HG03095 (cell line): ENCODE data around the gene OR2C1.

Experiments used
- ATAC-seq: cut with Tn5 transposase; IDR thresholded peaks from one replicate; pipeline ENCODE4 v1.9.1; 2021; ENCODE audit warnings: moderate library complexity; ENCODE audit not compliant: unreplicated experiment

The OR2C1 gene

GRCh38 chr16:3355589-3355988 lies at the start of gene OR2C1:
Gene OR2C1 (plus strand): TSS chr16:3355889. CDS start chr16:3355941, 52 bp downstream.
- ATAC-seq: no peak

DNA sequence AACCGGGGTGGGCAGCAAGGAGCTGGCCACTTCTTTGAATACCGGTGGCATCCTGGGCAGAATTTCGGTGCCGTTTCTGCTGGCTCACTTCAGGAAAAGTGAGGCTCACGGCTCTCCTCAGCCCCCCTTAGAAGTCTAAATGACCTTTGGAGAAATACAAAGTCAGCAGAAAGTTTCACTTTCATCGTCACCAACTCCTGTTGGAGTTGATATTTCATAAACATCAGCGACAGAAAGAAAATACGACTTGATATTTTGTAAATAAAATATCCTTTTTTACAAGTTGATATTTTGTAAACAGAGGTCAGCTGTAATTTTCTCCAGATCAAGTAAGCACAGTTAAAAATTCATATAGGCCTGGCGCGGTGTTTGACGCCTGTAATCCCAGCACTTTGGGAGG lies 49.6 kb upstream of the OR2C1 start:
- ATAC-seq: no peak

DNA sequence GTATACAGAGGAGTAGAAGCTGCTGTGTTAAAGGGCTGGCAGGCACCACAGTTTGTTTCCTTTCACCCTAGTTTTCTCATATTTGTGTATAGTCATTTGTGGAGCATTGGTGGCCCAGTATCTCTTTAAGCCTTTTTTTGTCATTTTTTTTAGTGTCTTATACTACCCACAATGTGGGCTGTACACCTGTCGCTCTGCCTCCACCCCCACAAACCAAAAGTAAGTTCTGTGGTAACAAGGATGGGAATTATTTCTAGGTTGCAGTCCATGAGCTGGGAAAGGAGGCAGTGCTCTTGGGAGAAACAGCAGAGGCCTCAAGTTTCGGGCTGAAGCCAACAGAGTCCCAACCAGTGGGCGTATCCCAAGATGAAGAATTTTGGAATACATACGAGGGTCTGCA lies 44.2 kb upstream of the OR2C1 start:
- no peak for ATAC-seq

GRCh38 chr16:3317315-3317999 lies 38.2 kb upstream of the OR2C1 start:
- ATAC-seq: no peak

GRCh38 chr16:3321816-3322215 lies 33.9 kb upstream of the OR2C1 start:
- no peak for ATAC-seq

DNA sequence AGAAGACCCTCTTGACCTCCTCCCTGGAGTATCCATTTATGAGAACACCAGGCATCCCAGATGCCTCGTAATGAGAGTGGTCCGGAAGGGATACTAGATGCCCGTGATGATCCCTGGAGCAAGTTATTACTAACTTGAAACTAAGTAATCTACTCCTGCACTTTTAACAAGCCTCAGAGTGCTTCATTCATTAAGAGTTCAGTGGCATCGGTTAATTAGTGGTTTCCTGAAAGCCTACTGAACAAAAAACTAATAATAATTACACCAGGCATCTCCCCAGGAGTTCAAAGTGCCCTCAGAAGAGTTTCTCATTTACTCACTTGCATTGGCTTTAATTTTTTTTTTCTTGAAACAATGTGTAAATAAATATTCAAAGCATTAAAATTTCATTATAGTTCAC lies 28.2 kb upstream of the OR2C1 start:
- ATAC-seq: no peak

GRCh38 chr16:3328104-3328503 lies 27.6 kb upstream of the OR2C1 start:
- no peak for ATAC-seq

- no peak for ATAC-seq
Measured at GRCh38 chr16:3328643-3329042, 27.0 kb upstream of the OR2C1 start.

DNA sequence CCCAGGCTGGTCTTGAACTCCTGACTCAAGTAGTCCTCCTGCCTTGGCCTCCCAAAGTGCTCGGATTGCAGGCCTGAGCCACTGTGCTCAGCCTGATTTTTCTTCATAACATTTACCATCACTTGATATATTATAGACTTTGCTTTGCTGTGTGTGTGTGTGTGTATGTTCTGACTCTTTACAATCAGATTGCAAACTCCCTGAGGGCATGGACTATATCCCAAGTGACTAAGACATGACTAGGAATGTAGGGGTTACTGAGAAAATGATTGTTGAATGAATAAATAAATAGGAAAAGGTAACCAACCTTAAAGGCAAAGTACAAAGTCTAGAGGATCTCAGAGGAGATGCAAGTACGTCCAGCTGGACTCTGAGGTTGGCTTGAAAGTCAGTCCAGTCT lies 9.6 kb upstream of the OR2C1 start:
- no peak for ATAC-seq

DNA sequence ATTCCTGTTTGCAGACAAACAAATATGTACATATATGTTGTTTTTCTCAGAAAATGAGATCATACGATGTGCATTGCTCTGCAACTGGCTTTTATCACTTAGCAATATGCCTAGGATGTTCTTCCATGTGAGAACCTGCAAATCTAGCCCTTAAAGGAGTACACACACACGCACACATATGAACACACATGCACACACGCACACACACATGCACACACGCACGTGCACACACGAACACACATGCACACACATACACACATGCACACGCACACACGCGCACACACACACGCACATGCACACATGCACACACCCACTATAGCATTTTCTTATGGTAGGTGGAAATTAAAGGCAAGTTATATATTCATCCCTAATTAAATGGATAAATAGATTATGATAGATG lies 8.1 kb upstream of the OR2C1 start:
- ATAC-seq: no peak

DNA sequence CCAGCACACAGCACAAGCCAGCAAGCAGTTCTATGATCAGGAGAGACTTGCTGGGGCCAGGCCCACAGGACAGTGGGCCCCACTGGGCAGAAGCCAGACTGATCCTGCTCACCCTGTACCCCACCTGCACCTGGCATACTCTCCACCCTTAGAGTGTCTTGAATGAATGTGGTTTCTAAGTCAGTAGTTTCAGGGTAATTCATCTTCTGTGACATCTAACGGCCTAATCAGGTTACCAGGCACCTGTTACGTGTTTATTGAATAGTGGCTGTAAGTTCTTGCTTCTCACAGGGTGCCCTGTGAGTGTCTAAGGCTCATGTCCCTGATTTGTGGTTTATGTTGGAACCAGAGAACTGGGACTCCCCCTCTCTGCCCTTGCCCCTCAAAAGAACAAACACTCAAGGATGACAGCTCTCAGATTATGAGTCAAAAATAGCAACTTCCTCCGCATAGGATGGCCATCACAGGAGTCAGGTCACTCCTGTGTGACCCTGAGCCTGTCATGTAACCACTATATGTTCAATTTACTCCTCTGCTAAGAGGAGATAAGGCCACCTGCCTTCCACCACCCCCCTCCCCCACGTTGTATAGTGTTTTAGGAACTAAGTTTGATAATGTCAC lies 7.0 kb upstream of the OR2C1 start:
- no peak for ATAC-seq

GRCh38 chr16:3349175-3349574 lies 6.5 kb upstream of the OR2C1 start:
- no peak for ATAC-seq

GRCh38 chr16:3356118-3356517 lies 429 bp downstream of the OR2C1 start:
- no peak for ATAC-seq

DNA sequence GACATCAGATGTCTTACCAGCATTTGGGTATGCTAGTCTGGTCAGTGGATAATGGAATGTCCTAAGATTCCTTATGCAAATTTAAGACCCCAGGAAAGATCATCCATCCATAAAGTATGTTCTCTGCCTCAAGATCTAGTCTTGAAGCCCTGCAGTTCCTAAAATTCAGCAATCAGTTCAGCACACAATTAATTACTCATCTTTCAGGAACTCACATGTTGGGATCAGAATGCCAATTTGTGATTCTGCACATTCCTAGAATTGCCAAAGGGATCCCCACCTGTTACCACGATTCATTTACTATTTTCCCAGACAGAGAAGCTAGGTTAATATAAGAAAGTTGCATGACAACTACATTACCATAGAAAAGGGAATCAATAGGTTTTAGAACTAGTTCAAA lies 3.2 kb downstream of the OR2C1 start:
- ATAC-seq: no peak

DNA sequence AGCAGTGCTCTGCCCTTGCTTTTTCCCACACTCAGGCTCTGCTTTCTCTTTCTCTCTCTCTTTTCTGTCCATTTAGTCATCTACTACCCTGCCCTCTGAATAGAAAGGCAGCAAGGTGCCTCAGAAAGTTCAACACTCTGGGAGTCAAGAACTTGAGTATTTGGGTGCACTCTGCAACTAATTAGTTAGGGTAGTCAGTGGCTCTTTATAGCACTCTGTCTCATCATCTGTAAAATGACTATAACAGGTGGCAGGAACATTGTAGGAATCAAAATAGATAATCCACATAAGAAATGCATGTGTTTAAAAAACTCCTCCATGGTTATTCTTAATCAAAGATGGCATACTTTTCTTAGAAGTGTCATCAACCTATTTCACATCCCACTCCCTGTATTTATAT lies 7.2 kb downstream of the OR2C1 start:
- no peak for ATAC-seq

GRCh38 chr16:3363793-3364192 lies 8.1 kb downstream of the OR2C1 start:
- ATAC-seq: no peak

DNA sequence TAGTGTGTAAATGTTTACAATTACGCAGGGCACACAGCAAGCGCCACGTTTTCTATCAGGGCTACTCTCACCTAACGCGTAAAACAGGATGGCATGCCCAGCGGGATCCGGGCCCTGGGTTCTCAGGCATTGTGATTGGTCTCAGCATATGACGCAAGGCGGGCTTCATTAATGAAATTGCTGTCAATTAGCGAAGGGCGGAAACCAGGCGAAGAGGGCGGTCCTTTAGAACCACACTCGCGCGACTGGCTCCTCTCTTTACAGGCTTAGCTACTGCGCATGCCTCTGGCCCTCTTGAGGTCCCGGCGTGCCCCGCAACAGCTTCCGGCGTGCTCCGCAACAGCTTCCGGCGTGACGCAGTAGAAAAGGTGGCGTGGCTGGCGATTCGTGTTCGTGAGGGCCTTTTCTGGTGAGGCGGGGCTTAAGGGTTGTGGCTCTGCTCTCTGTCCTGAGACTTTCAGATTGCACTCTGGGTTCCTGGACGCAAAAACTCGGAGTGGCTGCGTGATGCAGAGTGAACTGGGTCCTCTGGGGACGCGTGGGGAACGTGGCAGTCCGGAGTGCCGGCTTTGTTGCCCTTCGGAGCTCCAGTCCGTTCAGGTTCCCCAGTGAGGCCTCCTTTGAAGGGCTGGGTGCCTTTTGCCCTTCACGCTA lies 9.2 kb downstream of the OR2C1 start:
- ATAC-seq: no peak

DNA sequence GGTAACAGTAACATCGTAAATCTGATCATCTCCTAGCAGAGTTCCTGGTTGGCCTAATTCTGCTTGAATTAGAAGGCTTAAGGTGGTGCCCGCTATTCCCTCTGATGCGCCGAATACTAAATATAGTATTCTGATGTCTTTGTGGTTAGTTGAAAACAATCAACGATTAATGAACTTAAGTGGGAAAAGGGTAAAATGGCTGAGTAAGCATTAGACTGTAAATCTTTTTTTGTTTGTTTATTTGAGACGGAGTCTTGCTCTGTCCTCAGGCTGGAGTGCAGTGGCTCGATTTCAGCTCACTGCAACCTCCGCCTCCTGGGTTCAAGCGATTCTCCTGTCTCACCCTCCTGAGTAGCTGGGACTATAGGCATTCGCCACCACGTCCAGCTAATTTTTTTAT lies 13.4 kb downstream of the OR2C1 start:
- ATAC-seq: no peak

DNA sequence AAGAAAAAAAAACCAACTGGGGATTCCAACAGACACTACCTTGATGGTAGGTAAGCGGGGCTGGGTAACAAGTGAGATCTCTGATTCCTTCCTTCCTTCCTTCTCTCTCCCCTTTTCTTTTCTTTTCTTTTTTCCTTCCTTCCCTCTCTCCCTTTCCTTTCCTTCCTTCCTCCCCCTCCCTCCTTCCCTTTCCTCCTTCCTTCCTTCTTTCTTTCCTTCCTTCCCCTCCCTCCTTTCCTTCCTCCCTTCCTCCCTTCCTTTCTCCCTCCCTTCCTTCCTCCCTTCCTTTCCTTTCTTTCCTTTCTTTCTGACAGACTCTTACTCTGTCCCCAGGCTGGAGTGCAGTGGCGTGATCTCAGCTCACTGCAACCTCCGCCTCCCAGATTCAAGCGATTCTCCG lies 20.0 kb downstream of the OR2C1 start:
- no peak for ATAC-seq

DNA sequence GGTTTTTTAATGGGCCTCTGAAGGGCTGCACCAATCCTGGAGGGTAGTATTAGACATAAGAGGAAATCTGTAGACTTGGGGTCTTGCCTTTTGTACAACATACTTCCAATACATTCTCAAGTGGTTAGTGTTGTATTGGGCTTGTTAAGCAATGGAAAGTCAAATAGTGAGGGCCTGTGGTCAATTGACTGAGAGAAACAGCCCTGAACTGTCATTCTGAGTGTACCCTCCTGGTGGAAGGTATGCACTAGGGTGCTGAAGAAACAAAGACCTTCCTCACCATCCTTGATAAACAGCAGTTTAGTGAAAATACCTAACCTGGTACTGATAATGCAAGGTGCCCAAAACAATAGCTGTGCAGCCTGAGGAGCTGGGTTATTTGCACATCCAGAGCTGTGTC lies 22.2 kb downstream of the OR2C1 start:
- ATAC-seq: no peak

GRCh38 chr16:3383045-3383448 lies 27.4 kb downstream of the OR2C1 start:
- ATAC-seq: no peak

- ATAC-seq: no peak
Measured at GRCh38 chr16:3388325-3388724, 32.6 kb downstream of the OR2C1 start.
